Choroid plexus epithelial cell (primary cell): Measurements from ENCODE around the gene TTC34.

ENCODE experiments used
- DNase-seq: peaks from one replicate; pipeline ENCODE4 v3.0.0-alpha.2; 2010; ENCODE audit warnings: low read depth
- H3K4me3 ChIP-seq: 2 replicates; pipeline ENCODE4 v1.5.1; 2011; ENCODE audit warnings: low read depth, mild to moderate bottlenecking, control low read depth, low read length, moderate library complexity
- CTCF ChIP-seq: conservative IDR thresholded peaks from 2 replicates; pipeline ENCODE4 v1.5.1; 2011; ENCODE audit warnings: low read depth, mild to moderate bottlenecking, control low read depth, inconsistent platforms, low read length, moderate library complexity

Gene TTC34

GRCh38 chr1:2822621-2823145 lies 21.2 kb upstream of the TTC34 start:
- no peak for DNase-seq
- TF ChIP-seq CTCF, result no peak
- H3K4me3 ChIP-seq, result no peak overlapping the region

- peak; percentile 1 for DNase-seq
- TF ChIP-seq CTCF, result no peak
- H3K4me3 ChIP-seq, result no peak overlapping the region
Measured at GRCh38 chr1:2821966-2822620, 20.6 kb upstream of the TTC34 start.

- no peak for TF ChIP-seq CTCF
- no peak overlapping the region for H3K4me3 ChIP-seq
- DNase-seq, result no peak
Measured at GRCh38 chr1:2821373-2821955, 20.0 kb upstream of the TTC34 start.

GRCh38 chr1:2820731-2821372 lies 19.4 kb upstream of the TTC34 start:
- DNase-seq, result no peak
- no peak for TF ChIP-seq CTCF
- H3K4me3 ChIP-seq, result no peak overlapping the region

- TF ChIP-seq CTCF, result no peak
- no peak for DNase-seq
- H3K4me3 ChIP-seq, result no peak overlapping the region
Measured at GRCh38 chr1:2819831-2820730, 18.6 kb upstream of the TTC34 start.

- H3K4me3 ChIP-seq, result no peak overlapping the region
- no peak for TF ChIP-seq CTCF
- no peak for DNase-seq
Measured at GRCh38 chr1:2819429-2819828, 17.9 kb upstream of the TTC34 start.
